Measurements from ENCODE around the gene CALML3. TPM values are rescaled to one million over a fixed set of nuclear protein-coding genes. Genes with fewer than 3 reads are reported as not detected.
A peak's percentile ranks its signal among the peaks of the same experiment; 100 is the strongest.

The CALML3 gene
- total RNA-seq, 1 experiment from 2014 or later: not detected

DNA sequence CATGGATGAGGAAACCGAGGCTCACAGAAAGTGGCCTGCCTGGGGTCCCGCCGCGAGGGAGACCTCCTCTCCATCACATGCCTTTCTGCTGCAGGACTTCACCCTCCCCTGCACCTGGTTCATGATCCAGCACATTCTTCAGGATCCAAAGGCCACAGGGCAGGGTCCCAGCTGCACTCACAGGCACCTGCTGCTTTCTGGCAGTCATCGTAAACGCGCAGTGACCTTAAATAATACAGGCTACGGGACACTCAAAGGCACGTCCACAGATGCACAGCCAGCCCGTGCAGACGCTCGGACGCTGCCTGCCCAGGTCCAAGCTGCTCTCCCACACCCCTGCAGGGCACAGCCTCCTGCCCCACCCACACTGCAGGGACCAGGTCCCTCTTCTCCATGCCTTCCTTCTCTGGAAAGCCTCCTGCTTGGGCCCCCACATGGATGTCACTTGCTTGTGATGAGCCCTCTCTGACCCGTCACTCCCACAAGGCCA is 49.9 kb downstream of the CALML3 start:
- no peaks in the 10 kb centered on the region for H3K27me3 ChIP-seq (ENCODE audit: low read length)
- no peak overlapping the region for H3K27ac ChIP-seq (ENCODE audit: low read length)
- peaks cover 14% of the 10 kb centered on the region; the same call in 1 of the 2 replicates for H3K4me1 ChIP-seq (ENCODE audit: insufficient read depth, low read length)
- no peaks in the 10 kb centered on the region for H4K20me1 ChIP-seq (ENCODE audit: low read length)
- no peak overlapping the region for H3K4me2 ChIP-seq (ENCODE audit: low read length)
- H3K9me3 ChIP-seq (ENCODE audit: low read length): no peaks in the 10 kb centered on the region
- POLR2A ChIA-PET (ENCODE audit: unreplicated experiment): interaction anchor here (0.6 kb wide), 1 partner anchor 15 kb away, joined by 3 read pairs; no protein-coding TSS in a partner anchor
- no peak overlapping the region for H2AFZ ChIP-seq (ENCODE audit: low read length)
- intact Hi-C loops (cut with micrococcal nuclease): no loop called here
- CTCF ChIA-PET: no interaction called here
- no peaks in the 10 kb centered on the region for H3F3A ChIP-seq (ENCODE audit: low read length, unreplicated experiment)
- no peaks in the 10 kb centered on the region for H3K36me3 ChIP-seq (ENCODE audit: low read depth, low read length)
- H3K9me2 ChIP-seq (replicated peaks; ENCODE audit: low read length): no peaks in the 10 kb centered on the region
- no peak overlapping the region for H3K4me3 ChIP-seq (ENCODE audit: low read length)
- ATAC-seq (no peak), DNase-seq (no peak)
- no peak for TF ChIP-seq EZH2 (IDR thresholded peaks at IDR 0.05; ENCODE audit: low read length, unreplicated experiment)
- TF ChIP-seq, protein P1, sequence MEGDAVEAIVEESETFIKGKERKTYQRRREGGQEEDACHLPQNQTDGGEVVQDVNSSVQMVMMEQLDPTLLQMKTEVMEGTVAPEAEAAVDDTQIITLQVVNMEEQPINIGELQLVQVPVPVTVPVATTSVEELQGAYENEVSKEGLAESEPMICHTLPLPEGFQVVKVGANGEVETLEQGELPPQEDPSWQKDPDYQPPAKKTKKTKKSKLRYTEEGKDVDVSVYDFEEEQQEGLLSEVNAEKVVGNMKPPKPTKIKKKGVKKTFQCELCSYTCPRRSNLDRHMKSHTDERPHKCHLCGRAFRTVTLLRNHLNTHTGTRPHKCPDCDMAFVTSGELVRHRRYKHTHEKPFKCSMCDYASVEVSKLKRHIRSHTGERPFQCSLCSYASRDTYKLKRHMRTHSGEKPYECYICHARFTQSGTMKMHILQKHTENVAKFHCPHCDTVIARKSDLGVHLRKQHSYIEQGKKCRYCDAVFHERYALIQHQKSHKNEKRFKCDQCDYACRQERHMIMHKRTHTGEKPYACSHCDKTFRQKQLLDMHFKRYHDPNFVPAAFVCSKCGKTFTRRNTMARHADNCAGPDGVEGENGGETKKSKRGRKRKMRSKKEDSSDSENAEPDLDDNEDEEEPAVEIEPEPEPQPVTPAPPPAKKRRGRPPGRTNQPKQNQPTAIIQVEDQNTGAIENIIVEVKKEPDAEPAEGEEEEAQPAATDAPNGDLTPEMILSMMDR (conservative IDR thresholded peaks at IDR 0.05; ENCODE audit: low read depth, low read length): no peak
- TF ChIP-seq EZH2phosphoT487 (IDR thresholded peaks at IDR 0.05; ENCODE audit: borderline replicate concordance, low read length): no peak
- no peak overlapping the region for H3K9ac ChIP-seq (ENCODE audit: low read length)
- H3K79me2 ChIP-seq (ENCODE audit: low read length): no peaks in the 10 kb centered on the region
- no TSS peak for BruUV-seq (replicated peaks)

DNA sequence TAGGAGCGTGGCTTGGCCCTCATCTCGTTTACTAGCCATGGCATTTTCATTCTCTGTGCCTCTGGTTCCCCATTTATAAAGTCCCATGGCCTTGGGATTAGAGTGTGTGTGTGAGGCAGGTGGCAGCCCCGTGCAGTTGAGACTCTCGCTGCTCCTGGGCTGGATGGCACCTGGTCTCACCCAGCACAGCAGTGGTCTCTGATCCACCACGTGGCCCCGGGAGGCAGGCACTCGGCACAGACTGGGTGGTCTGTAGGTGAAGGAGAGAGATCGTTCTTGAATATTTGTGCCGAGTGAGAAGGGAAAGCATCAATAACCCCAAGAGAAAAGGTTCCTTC is 50.4 kb downstream of the CALML3 start:
- H3K27ac ChIP-seq (ENCODE audit: low read length): peak overlapping the region; percentile 28; the same call in 1 of the 2 replicates
- H3K9me3 ChIP-seq (ENCODE audit: low read length): no peaks in the 10 kb centered on the region
- BruUV-seq (replicated peaks): no TSS peak
- no peaks in the 10 kb centered on the region for H3K9me2 ChIP-seq (replicated peaks; ENCODE audit: low read length)
- ChIA-PET POLR2A (ENCODE audit: unreplicated experiment) (no interaction called here), CTCF (no interaction called here)
- H2AFZ ChIP-seq (ENCODE audit: low read length): no peak overlapping the region
- no peaks in the 10 kb centered on the region for H3K27me3 ChIP-seq (ENCODE audit: low read length)
- intact Hi-C loops (cut with micrococcal nuclease): no loop called here
- H3K9ac ChIP-seq (ENCODE audit: low read length): no peak overlapping the region
- no peaks in the 10 kb centered on the region for H3F3A ChIP-seq (ENCODE audit: low read length, unreplicated experiment)
- ATAC-seq: peak; percentile 14; the same call in 1 of the 2 replicates
- no peak overlapping the region for H3K4me2 ChIP-seq (ENCODE audit: low read length)
- no peak overlapping the region for H3K4me3 ChIP-seq (ENCODE audit: low read length)
- peaks cover 14% of the 10 kb centered on the region; the same call in 1 of the 2 replicates for H3K4me1 ChIP-seq (ENCODE audit: insufficient read depth, low read length)
- no peaks in the 10 kb centered on the region for H3K36me3 ChIP-seq (ENCODE audit: low read depth, low read length)
- TF ChIP-seq EZH2phosphoT487 (IDR thresholded peaks at IDR 0.05; ENCODE audit: borderline replicate concordance, low read length): no peak
- TF ChIP-seq, protein P1 (conservative IDR thresholded peaks at IDR 0.05; ENCODE audit: low read depth, low read length): no peak
- no peak for TF ChIP-seq EZH2 (IDR thresholded peaks at IDR 0.05; ENCODE audit: low read length, unreplicated experiment)
- H4K20me1 ChIP-seq (ENCODE audit: low read length): no peaks in the 10 kb centered on the region
- no peaks in the 10 kb centered on the region for H3K79me2 ChIP-seq (ENCODE audit: low read length)
- DNase-seq: no peak

DNA sequence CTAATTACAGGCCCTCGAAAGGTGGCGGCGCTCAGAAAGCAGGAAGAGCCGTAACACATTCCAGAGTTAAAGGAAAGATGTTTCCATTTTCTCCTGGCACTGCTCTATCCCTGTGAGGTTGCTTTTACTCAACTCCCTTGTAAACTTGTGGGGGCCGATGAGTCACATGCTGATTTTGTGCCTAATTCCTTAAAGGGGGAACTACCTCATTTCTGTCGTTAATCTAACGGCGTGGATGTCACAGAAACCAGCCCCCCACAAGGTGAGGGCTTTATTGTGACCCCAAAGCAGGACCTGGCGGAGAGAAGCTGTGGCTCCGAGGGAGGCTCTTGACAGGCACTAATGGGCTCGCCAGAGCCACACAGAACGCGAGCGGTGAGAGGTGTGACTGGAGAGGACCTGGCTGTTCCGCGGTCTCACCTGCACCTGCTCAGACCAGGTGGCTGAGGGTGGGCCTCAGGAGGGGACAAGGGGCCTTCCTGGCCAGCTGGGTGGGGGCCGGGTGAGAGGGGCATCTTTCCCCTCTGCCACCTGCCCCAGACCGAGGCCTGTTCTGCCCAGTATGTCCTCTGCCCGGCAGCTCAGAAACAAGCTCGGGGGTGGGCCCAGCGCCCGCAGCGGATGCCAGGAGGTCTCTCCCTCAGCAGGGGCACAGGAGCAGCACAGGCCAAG is 50.9 kb downstream of the CALML3 start:
- ChIA-PET CTCF (no interaction called here), POLR2A (ENCODE audit: unreplicated experiment) (no interaction called here)
- Histone ChIP-seq H3K27ac (ENCODE audit: low read length) (peak overlapping the region; percentile 28; the same call in 1 of the 2 replicates), H3K79me2 (ENCODE audit: low read length) (no peaks in the 10 kb centered on the region), H3K9ac (ENCODE audit: low read length) (no peak overlapping the region), H3K4me1 (ENCODE audit: insufficient read depth, low read length) (peaks cover 14% of the 10 kb centered on the region; the same call in 1 of the 2 replicates), H3K36me3 (ENCODE audit: low read depth, low read length) (no peaks in the 10 kb centered on the region), H3K4me3 (ENCODE audit: low read length) (no peak overlapping the region), H3K4me2 (ENCODE audit: low read length) (no peak overlapping the region), H2AFZ (ENCODE audit: low read length) (no peak overlapping the region), H3F3A (ENCODE audit: low read length, unreplicated experiment) (no peaks in the 10 kb centered on the region), H3K9me3 (ENCODE audit: low read length) (no peaks in the 10 kb centered on the region), H4K20me1 (ENCODE audit: low read length) (no peaks in the 10 kb centered on the region), H3K27me3 (ENCODE audit: low read length) (no peaks in the 10 kb centered on the region), H3K9me2 (replicated peaks; ENCODE audit: low read length) (no peaks in the 10 kb centered on the region)
- intact Hi-C loops (cut with micrococcal nuclease): no loop called here
- peak; percentile 52 for DNase-seq
- TF ChIP-seq EZH2phosphoT487 (IDR thresholded peaks at IDR 0.05; ENCODE audit: borderline replicate concordance, low read length) (no peak), EZH2 (IDR thresholded peaks at IDR 0.05; ENCODE audit: low read length, unreplicated experiment) (no peak)
- TF ChIP-seq, protein P1 (conservative IDR thresholded peaks at IDR 0.05; ENCODE audit: low read depth, low read length): no peak
- no TSS peak for BruUV-seq (replicated peaks)
- ATAC-seq: peak; percentile 62

All from PC-3 (cell line).